SU-DHL-6 (cell line): ENCODE results near the gene S100A14.

ENCODE experiments used
- CTCF ChIP-seq: fragments of 200-600 bp; sonication (generic); IDR thresholded peaks from one replicate; pipeline ENCODE4 v1.5.1; 2017; ENCODE audit warnings: antibody characterized with exemption, mild to moderate bottlenecking, low read length, moderate library complexity; ENCODE audit not compliant: insufficient read depth, poor library complexity, severe bottlenecking
- EZH2phosphoT487 ChIP-seq: fragments of 200-600 bp; sonication (generic), shearing (Covaris generic); conservative IDR thresholded peaks from 2 replicates; pipeline ENCODE4 v1.6.1; 2018; ENCODE audit warnings: mild to moderate bottlenecking, antibody characterized with exemption, low read length, moderate library complexity, mixed read lengths

GRCh38 chr1:153629971-153630370, 13.8 kb upstream of the S100A14 start:
- TF ChIP-seq CTCF = no peak
- no peak for TF ChIP-seq EZH2phosphoT487
